GM12865 (cell line): ENCODE measurements around the gene CA14.
A peak's percentile ranks its signal among the peaks of the same experiment; 100 is the strongest.

Source experiments
- DNase-seq: peaks from one replicate; pipeline ENCODE4 v3.0.0; 2010; ENCODE audit warnings: low read depth
- H3K4me3 ChIP-seq: 2 replicates; pipeline ENCODE4 v1.5.1; 2011; ENCODE audit warnings: mild to moderate bottlenecking, low read depth, low read length, control low read depth
- CTCF ChIP-seq: IDR thresholded peaks from 2 replicates; pipeline ENCODE4 v1.5.1; 2011; ENCODE audit warnings: low read length, control low read depth, low read depth, inconsistent platforms; ENCODE audit not compliant: insufficient read depth; ENCODE audit errors: missing control alignments

Gene CA14

GRCh38 chr1:150269451-150269850 is 11.9 kb downstream of the CA14 start:
- peak overlapping the region; percentile 95 for H3K4me3 ChIP-seq
- TF ChIP-seq CTCF: no peak
- DNase-seq: no peak

- no peak overlapping the region for H3K4me3 ChIP-seq
- no peak for TF ChIP-seq CTCF
- DNase-seq: no peak
Measured at GRCh38 chr1:150271291-150271959, 13.9 kb downstream of the CA14 start.

- no peak for TF ChIP-seq CTCF
- peak overlapping the region; percentile 61 for H3K4me3 ChIP-seq
- DNase-seq: peak; percentile 69
Measured at GRCh38 chr1:150273311-150273710, 15.7 kb downstream of the CA14 start.

DNA sequence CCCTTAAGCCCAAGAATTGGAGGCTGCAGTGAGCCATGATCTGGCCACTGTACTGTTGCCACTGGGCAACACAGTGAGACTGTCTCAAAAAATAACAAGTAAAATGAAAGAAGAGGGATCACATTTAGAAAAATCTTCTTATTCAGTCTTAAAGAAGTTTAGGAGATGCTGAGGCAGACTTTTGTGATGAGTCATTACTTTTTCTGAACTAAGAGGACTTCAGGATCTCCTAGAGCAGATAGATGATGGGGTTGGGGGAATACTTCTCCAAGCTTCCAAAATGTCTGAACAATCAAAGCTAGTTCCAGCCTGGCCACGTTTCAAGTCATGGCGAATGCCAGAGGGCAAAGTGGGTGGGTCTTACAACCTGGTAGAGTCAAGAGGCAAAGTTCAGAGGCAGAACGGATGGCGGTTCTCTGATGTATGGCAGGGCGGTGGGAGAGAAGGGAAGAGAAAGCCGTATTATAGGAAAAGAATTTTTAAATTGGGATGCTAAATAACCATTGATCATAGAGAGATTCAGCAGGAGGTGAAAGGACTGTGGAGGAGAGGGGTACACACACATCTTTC is 22.6 kb downstream of the CA14 start:
- DNase-seq: no peak
- TF ChIP-seq CTCF: no peak
- H3K4me3 ChIP-seq: no peak overlapping the region

DNA sequence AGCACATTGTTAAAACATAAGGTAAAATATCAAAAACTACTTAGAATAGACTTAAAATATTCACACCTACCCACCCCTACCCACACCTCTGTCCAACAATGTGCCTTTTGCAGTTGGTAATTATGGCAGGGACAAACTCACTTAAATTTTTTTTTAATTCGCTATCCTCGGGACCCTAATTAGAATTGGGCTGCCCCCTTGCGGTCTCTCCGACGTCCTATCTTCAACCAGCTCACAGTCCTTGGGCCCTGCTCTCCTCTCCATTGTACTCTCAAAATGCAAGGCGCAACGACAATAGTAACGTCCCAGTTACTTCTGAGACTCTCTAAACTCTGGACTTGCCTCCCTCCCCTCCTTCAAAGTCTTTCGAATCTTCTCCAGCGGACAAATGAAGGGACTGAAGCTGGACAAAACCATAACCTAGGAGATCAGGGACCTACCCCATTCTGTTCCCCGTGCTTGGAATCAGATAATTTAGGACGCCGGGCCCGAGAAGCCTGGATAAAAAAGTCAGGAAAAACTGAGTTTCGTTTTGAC is 23.7 kb downstream of the CA14 start:
- peak; percentile 72 for DNase-seq
- peak; percentile 48 for TF ChIP-seq CTCF
- H3K4me3 ChIP-seq: peak overlapping the region; percentile 45

DNA sequence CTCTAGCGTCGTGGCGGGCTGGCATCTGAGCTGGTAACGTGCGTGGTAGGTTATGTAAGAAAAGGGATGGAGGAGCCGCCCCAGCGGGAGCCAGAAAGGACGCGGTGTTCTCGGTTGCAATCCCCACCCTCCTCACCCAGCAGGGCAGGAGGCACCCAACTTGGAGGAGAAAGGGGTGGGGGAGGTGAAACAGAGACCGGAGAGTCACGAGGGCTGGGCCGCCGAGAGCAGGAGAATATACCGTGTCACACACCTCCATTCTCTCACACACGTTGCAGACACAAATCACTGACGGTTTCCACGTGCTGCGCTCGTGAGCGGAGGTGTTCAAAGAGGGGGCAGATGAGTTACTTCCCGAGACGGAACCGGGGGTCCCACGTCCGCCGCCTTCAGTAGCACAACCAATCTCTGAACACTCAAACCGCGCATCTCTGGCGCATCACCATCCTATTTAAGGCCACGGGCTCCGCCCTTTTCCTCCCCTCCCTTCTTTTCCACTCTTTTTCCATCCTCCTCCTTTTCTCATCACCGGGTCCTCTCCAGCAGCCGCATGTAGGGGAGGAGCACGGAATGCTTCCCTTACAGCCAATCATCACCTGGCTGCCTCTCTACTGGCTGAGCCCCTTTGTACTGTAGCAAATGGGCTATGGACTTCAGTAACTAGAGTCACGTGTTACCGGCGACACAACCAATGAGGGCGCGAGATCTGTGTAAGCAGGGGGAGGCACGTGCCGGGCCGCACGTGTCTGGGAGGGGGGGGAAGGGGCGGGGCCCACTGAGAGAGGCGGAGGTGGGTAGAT is 24.4 kb downstream of the CA14 start, which contains the start of gene CIART:
Gene CIART, plus strand, starts transcription at position 797 of the 800 bp plus-strand sequence. CDS start 714 bp downstream, outside the sequence.
- DNase-seq: peak; percentile 85
- no peak for TF ChIP-seq CTCF
- H3K4me3 ChIP-seq: peak within 1 kb of the TSS; percentile 45
